RPMI8226 (cell line): Measurements from ENCODE around the gene RPS19.
A peak's percentile ranks its signal among the peaks of the same experiment; 100 is the strongest.
"Not testable (repeated sequence)": the region's sequence is repeated elsewhere in the genome, so short reads cannot be mapped to it uniquely, and the experiment has no call there.

Experiments
- DNase-seq: peaks from one replicate; pipeline ENCODE4 v3.0.0-alpha.2; 2015

RPS19 gene

GRCh38 chr19:41860419-41861115, 512 bp downstream of the RPS19 start:
- no peak for DNase-seq

- no peak for DNase-seq
Measured at GRCh38 chr19:41861116-41861768, 1.2 kb downstream of the RPS19 start.

GRCh38 chr19:41861846-41862245, 1.8 kb downstream of the RPS19 start:
- DNase-seq: no peak

DNA sequence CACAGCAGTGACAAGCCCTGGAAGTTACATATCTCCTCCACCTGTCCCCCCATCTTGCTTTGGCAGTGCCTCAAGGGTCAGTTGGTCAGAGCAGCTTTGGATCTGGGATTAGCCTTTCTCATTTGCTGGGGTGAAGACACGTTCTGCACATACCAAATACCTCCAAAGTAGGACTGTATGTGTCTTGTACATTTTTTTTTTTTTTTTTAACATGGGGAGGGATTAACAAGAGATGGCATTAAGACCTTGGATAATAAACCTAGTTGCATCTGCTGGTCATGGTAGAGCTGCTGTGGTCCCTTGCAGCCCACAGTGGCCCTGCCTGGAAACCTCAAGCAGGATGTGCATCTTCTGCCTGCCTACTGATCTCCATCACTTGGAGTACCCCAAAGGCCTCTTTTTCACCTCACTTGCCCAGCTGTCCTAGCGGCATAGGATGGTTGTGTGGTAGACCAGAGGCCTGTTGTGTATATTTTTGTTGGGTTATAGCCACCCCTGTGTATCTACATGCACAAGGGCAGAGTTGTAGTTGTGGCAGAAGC, 2.5 kb downstream of the RPS19 start:
- DNase-seq: no peak

DNA sequence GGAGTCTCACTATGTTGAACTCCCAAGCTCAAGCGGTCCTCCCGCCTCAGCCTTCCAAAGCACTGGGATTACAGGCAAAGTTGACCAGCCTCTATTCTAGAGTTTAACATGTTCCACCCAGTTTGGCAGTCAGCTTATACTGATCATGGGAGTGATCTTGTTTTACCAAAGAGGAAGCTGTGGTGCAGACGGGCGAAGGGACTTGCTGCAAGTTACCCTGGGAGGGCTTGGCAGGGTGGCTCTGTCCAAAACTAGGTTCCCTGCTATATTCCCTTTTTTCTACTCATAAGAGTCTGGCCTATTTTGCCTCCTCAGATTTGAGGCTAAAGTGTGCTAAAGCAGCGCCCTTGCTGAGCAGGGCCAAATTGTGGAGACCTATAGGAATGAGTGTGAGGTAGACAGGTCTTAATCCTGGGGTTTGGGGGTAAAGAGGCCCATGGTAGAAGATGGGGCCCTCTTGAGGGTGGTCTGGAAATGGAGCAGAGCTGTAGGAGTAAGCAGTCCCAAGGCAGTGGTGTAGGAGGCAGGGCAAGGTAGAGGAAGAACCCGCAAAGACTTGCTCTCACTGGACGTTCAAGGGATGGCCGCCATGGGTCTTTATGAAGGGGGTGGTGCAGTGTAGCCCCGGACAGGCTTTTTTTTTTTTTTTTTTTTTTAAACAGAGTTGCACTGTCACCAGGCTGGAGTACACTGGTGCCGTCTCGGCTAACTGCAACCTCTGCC, 3.3 kb downstream of the RPS19 start:
- no peak for DNase-seq

DNA sequence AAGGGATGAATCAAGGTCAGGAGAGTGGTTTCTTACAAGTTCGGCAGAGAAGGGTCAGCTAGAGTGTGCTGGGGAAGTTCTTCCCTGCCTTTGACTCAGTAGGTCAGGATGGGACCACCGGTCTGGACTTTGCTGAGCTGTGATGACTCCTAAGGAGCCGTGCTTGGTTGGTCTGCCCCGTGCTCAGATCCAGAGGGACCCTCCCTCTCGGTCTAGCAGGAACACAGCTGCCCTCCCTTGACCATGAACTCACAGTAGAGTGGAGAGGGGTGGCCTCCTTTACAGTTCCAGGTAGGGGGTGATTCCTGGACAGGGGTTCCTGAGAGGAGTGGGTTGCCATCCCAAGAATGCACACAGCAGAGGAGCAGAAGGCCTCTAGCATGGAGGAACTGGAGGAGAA, 4.3 kb downstream of the RPS19 start:
- DNase-seq: no peak

DNA sequence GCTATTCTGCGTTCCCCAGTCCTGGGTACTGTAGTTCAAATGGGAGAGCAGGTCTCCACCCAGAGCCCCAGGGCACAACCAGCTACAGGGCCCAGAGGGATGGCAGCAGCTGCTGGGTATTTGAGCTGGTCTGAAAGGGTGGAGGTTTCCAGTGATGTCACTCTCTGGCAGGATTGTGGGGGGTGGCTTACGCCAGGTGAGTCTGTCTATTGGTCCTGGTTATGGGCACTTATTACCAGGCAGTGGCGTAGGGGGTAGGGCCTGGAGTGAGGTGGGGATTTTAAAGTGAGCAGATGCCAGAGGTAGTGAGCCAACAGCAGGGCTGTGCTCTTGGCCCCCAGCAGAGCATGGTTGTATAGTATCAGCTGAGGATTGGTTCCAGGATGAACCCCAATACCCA, 6.2 kb downstream of the RPS19 start:
- DNase-seq: no peak

DNA sequence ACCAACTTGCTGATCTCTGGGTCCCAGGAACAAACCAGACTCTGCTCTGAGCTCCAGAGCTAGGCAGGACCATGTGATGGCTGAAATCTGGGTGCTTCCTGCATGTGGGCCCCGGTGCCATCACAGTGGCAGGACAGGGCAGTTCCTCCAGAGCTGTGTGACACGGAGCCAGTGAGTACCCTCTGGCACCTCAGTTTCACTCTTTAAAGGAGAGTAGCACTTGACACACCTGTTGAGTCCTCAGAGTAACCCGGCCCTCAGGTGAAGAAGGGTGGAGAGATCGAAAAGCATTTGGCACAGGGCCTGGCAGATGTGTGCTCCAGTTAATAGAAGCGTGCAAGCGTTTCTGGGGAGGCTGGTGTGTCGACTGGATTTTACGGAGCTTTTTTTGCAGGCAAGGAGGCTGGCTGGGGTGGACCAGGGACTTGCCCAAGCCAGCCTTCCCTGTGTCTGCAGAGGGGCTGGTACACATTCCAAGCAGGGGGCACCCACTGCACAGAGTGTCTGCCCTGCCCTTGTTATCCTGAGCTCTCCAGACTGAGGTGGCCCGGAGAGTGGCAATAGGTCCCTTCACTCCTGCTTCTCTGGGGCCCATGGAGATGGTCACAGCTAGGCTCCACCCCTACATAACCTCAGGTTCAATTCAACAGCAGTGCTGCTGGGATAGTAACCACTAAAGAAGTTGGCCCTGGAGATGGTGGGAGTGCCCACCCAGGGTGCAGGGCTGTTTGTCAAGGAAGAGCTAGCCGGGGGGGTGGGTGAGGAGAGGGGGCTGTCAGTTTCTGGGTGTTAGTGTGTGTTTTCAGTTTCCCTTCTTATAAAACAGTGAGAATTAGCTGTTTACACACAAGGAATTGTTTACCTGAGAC, 8.3 kb downstream of the RPS19 start:
- DNase-seq: no peak

- DNase-seq: no peak
Measured at GRCh38 chr19:41868989-41869300, 8.9 kb downstream of the RPS19 start.

GRCh38 chr19:41869374-41869955, 9.4 kb downstream of the RPS19 start:
- DNase-seq: no peak

- DNase-seq: no peak
Measured at GRCh38 chr19:41870401-41870873, 10.4 kb downstream of the RPS19 start.

DNA sequence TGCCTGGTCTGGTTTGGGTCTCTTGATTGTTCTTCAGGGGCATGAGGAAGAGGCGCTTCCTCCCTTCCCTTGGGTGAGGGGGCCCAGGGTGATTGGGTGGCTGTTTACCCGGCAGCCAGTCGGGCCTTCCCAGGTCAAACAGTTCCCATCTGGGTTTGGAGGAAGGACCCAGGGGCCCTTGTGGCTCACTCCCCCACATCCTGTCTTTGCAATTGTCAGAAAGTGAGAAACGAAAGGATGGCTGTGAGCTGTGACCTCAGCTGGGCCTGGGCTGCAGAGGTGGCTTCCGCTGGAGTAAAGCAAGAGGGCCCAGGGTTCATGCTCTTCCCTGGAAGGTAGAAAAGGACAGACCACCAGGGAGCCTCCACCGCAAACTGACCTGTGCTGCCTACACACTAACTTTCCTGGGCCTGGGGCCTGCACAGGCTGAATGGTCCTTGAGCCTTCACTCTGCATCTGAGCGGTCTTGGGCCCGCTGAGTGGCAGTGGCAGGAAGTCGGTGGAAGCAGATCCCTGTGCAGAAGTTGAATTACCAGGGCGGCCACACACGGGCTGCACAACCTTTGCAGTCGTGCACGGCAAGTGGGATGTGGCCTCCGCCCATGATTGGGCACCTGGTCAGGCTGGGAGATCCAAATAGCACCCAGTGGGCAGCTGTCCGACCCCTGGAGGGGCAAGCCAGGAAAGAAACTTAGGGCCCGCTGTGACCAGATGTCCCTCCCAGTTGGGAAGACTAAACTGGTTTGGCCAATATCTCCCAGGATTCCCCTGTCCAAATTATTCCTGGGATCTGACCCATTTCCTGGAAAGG, 11.7 kb downstream of the RPS19 start:
- DNase-seq: peak; percentile 25

- no peak for DNase-seq
Measured at GRCh38 chr19:41872384-41872774, 12.3 kb downstream of the RPS19 start.

DNA sequence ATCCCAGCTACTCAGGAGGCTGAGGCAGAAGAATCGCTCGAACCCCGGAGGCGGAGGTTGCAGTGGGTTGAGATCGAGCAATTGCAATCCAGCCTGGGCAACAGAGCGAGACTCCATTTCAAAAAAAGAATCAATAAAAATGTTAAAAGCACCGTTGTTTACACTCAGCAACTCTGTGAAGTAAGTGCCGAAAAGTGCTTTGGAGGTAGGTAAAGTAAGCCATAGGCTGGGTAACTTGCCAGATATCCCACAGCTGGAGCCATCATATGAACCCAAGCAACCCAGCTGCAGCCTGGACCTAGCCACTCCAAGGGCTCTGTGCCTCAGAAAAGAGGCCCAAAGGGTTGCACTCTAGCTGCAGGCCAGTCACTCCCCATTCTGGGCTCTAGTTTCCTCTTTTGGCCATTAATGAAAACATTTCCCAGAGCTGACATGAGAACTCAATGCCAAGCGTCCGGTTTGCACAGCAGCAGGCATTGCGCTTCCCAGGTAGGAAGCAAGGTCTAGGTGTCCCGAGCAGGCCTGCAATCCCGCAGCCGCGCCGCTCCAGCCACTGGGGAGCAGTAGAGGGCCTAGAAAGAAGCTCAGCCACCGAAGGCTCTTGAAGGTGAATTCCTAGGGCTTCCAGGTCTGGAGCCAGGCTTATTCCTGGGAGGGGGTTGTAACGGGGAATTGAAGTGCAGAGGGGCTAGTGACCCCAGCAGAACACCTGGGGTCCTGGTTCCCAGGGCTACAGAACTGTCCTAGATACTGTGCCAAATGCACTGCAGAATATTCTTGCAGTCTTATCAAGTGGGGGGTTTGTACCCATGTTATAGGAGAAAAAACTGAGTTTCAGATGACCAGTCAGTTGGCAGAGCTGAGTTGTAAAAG, 13.0 kb downstream of the RPS19 start:
- peak; percentile 54 for DNase-seq

- not testable (repeated sequence) for DNase-seq
Measured at GRCh38 chr19:41875973-41876372, 15.9 kb downstream of the RPS19 start.

- no peak for DNase-seq
Measured at GRCh38 chr19:41876847-41877832, 17.1 kb downstream of the RPS19 start, which contains the start of gene CD79A. TSS of gene CD79A (plus strand) at chr19:41877279. CDS start at chr19:41877305, 26 bp downstream.

DNA sequence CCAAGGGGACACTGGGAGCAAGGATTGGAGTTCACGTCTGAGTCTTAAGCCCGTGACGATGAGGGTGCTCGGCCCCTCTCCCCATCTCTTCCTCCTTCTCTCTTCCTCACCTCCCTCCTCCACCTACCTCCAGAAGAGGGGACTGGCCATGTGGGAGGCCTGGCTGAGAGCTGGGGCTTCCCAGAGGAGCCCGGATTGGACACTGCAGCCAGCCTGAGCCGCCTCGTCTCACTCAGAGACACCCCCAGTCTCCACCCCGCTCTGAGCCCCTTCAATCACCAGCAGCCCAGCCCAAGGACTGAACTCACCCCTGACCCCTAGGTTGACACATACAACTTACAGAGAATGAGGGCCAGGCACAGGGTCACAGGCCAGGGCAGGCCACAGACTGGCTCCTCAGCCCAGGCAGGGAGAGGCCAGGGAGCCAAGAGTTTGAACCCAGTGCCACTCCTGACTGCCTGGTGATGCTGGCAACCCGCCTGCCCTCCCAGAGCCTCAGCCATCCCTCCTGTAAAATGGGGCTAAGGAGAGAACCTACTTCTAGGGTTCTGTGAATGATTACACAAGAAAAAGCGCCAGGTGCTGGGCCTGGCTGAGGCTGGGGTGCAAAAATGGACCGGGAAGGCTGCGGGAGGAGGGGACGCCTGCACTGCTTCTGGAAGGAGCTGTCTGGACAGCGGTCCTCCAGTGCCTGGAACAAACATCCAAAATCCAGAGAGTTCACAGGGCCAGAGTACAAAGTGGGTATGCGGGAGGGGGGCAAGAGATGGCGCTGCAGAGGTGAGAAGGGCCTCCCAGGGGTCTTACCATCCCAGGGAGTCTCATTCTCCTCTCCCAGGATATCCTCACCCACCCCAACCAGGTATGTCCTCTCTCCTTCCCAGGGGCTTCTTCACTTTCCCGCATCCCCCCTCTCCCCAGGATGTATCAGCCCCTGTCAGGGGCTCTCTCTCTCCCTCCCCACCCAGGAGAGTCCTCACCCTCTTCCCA, 18.2 kb downstream of the RPS19 start:
- no peak for DNase-seq

GRCh38 chr19:41879080-41879479, 19.0 kb downstream of the RPS19 start:
- no peak for DNase-seq
